GM12878 (cell line): Measurements from ENCODE around the gene SLC9A3. TPM values are rescaled to one million over a fixed set of nuclear protein-coding genes. Genes with fewer than 3 reads are reported as not detected.

Experiments
- ATAC-seq: fragments of 200-7000 bp; cut with Tn5 transposase; 3 replicates; pipeline ENCODE4 v1.9.1; 2020; ENCODE audit warnings: mild to moderate bottlenecking, moderate library complexity
- BruUV-seq: library from RNA; stranded (reverse); fragments of 400-500 nt; replicated peaks from 2 replicates; lab custom pipeline; 2021; lab: Mats Ljungman, UMichigan
- CTCF ChIA-PET: fragments of 300-600 bp; sonication (Branson Sonifier 250); formaldehyde crosslinking; extraction: SDS; loops from one replicate; lab custom pipeline; 2021; ENCODE audit warnings: inconsistent platforms; lab: Yijun Ruan, JAX
- POLR2A ChIA-PET: fragments of 350-600 bp; formaldehyde crosslinking; extraction: SDS; loops from one replicate; lab custom pipeline; 2021; ENCODE audit warnings: inconsistent platforms; lab: Charles Lee
- RAD21 ChIA-PET: fragments of 300-600 bp; sonication (Branson Sonifier 250); formaldehyde crosslinking; loops from one replicate; lab custom pipeline; 2023; ENCODE audit warnings: antibody characterized with exemption; ENCODE audit not compliant: unreplicated experiment; lab: Charles Lee
- SMC1A ChIA-PET: fragments of 300-600 bp; sonication (Branson Sonifier 250); formaldehyde crosslinking; loops from one replicate; lab custom pipeline; 2023; ENCODE audit not compliant: unreplicated experiment, uncharacterized antibody; lab: Charles Lee
- DNase-seq: peaks from one replicate; pipeline ENCODE4 v3.0.0-alpha.2; 2011; ENCODE audit warnings: low read depth, low spot score
- FAIRE-seq: peaks from 3 replicates; lab custom pipeline; 2011; peaks lifted over from hg19 to GRCh38; lab: Jason Lieb, UNC
- H2AFZ ChIP-seq: 2 replicates; pipeline ENCODE4 v1.6.0; 2011; ENCODE audit warnings: low read depth, low read length, control low read depth; ENCODE audit not compliant: control insufficient read depth
- H3K27ac ChIP-seq: 2 replicates; pipeline ENCODE4 v1.5.1; 2011; ENCODE audit warnings: control low read depth; ENCODE audit not compliant: control insufficient read depth, insufficient read depth
- H3K27me3 ChIP-seq, 2 experiments: replicated peaks in 1 of 2; 2 replicates each; pipeline versions ENCODE4 v1.6.0 to v1.6.1; 2011; ENCODE audit warnings: low read length in 1 of 2; ENCODE audit not compliant: control insufficient read depth in 2 of 2, insufficient read depth in 2 of 2
- H3K36me3 ChIP-seq, 2 experiments: 2 replicates each; pipeline ENCODE4 v1.5.1; 2011; ENCODE audit warnings: low read length in 1 of 2; ENCODE audit not compliant: control insufficient read depth in 2 of 2, insufficient read depth in 2 of 2
- H3K4me1 ChIP-seq: 2 replicates; pipeline ENCODE4 v1.6.1; 2011; ENCODE audit warnings: mild to moderate bottlenecking, low read length, moderate library complexity, mixed read lengths; ENCODE audit not compliant: control insufficient read depth, insufficient read depth
- H3K4me2 ChIP-seq: 2 replicates; pipeline ENCODE4 v1.6.0; 2011; ENCODE audit warnings: control low read depth; ENCODE audit not compliant: control insufficient read depth, insufficient read depth
- H3K4me3 ChIP-seq: fragments of 200-600 bp; sonication (generic); 2 replicates; pipeline ENCODE4 v1.5.1; 2016
- H3K79me2 ChIP-seq: 2 replicates; pipeline ENCODE4 v1.6.0; 2011; ENCODE audit warnings: low read length; ENCODE audit not compliant: control insufficient read depth, insufficient read depth
- H3K9ac ChIP-seq: 2 replicates; pipeline ENCODE4 v1.8.0; 2011; ENCODE audit warnings: low read length, control low read depth, mixed read lengths; ENCODE audit not compliant: control insufficient read depth, insufficient read depth
- H3K9me3 ChIP-seq: replicated peaks from 3 replicates; pipeline ENCODE4 v1.5.1; 2011; ENCODE audit warnings: mild to moderate bottlenecking, low read length; ENCODE audit not compliant: control insufficient read depth, insufficient read depth
- H4K20me1 ChIP-seq: 2 replicates; pipeline ENCODE4 v1.6.0; 2011; ENCODE audit not compliant: control insufficient read depth, insufficient read depth
- BACH1 ChIP-seq: fragments of 450-650 bp; IDR thresholded peaks from 2 replicates; pipeline ENCODE4 v1.6.1; 2017; ENCODE audit warnings: mild to moderate bottlenecking, borderline replicate concordance
- PBX3 ChIP-seq: IDR thresholded peaks from 2 replicates; pipeline ENCODE4 v1.6.1; 2011; ENCODE audit warnings: mild to moderate bottlenecking, low read depth, low read length, moderate library complexity; ENCODE audit not compliant: insufficient replicate concordance
- POLR2A ChIP-seq: IDR thresholded peaks from 2 replicates; pipeline ENCODE4 v1.6.1; 2011; ENCODE audit warnings: low read depth, mild to moderate bottlenecking, low read length
- PRDM15 ChIP-seq: fragments of 450-650 bp; formaldehyde crosslinking; IDR thresholded peaks from 2 replicates; pipeline ENCODE4 v1.4.0; 2020; ENCODE audit warnings: mild to moderate bottlenecking, moderate library complexity
- STAT3 ChIP-seq: IDR thresholded peaks from 2 replicates; pipeline ENCODE4 v1.6.1; 2011; ENCODE audit warnings: low read depth, low read length, improper control_type of control experiment
- USF1 ChIP-seq: IDR thresholded peaks from 2 replicates; pipeline ENCODE4 v1.6.1; 2011; ENCODE audit warnings: borderline replicate concordance, low read depth, mild to moderate bottlenecking, moderate library complexity, mixed read lengths, low read length; ENCODE audit not compliant: insufficient read depth; ENCODE audit errors: extremely low read length
- WGBS: methylation state at CpG from one replicate; pipeline ENCODE4 v1.1.6; 2016; ENCODE audit warnings: low lambda C conversion rate; ENCODE audit not compliant: insufficient replicate concordance, insufficient coverage; ENCODE audit errors: missing lambda C conversion rate; 5-methylcytosine and 5-hydroxymethylcytosine counted together
- in situ Hi-C: fragments of 300-500 bp; cut with MboI; formaldehyde crosslinking; loops from 9 replicates; pipeline ENCODE4 v1.14.3; 2018; ENCODE audit warnings: mixed read lengths
- intact Hi-C: fragments of 100-400 bp; cut with micrococcal nuclease; formaldehyde crosslinking; loops from one replicate; pipeline ENCODE4 v1.14.2; 2022; ENCODE audit not compliant: unreplicated experiment
- polyA plus RNA-seq, 11 experiments: library from polyadenylated mRNA; depleted of rRNA in 4 of 11; unstranded in 6 of 11; stranded (reverse) in 5 of 11; fragments of >200 nt; fragmentation: Nextera tagmentation in 4 of 11; fragmentation: Illumina TruSeq in 1 of 11; extraction: Ambion mirVana in 4 of 11; extraction: Trizol in 1 of 11; gene quantifications; 1 replicate in 1 of 11; 2 replicates in 10 of 11; pipeline versions ENCODE4 v1.2.1 to v1.2.3, GENCODE V29; 2011 to 2016; ENCODE audit warnings: inconsistent platforms in 2 of 11, missing spikeins in 2 of 11, low read depth in 1 of 11
- total RNA-seq, 4 experiments: library from RNA; depleted of rRNA in 3 of 4; stranded (reverse); fragments of >200 nt in 3 of 4; fragmentation: Illumina TruSeq in 1 of 4; extraction: Trizol in 1 of 4; gene quantifications; 2 replicates each; pipeline versions ENCODE4 v1.2.1 to v1.2.3, GENCODE V29; 2013 to 2021

The SLC9A3 gene
- total and polyA plus RNA-seq, 10 of the 15 experiments (the other 5 are each of a cell fraction or from before 2014, with no cell fraction given) = 0.04 to 5.2 (median 2.3) TPM; not detected in 1

- TF ChIP-seq PRDM15 (CRISPR knock-in tag) (no peak), BACH1 (no peak), POLR2A (no peak), USF1 (no peak), STAT3 (no peak)
These were observed 22.2 kb upstream of the SLC9A3 start (continued) for GRCh38 chr5:546376-546908.

- CTCF ChIA-PET = no interaction called here
- Histone ChIP-seq H3K9me3 (no peaks in the 10 kb centered on the region; the same call in 2 of the 3 replicates), H3K36me3 (no peaks in the 10 kb centered on the region), H3K4me3 (no peak overlapping the region), H4K20me1 (no peaks in the 10 kb centered on the region), H2AFZ (no peak overlapping the region), H3K9ac (no peak overlapping the region), H3K27ac (no peak overlapping the region), H3K27me3 (no peaks in the 10 kb centered on the region; a peak in 1 of 4 replicates), H3K4me2 (no peak overlapping the region), H3K79me2 (no peaks in the 10 kb centered on the region), H3K4me1 (peaks cover 20% of the 10 kb centered on the region)
- SMC1A ChIA-PET = interaction anchor here (0.9 kb wide), 1 partner anchor 67 kb away, joined by 3 read pairs; no protein-coding TSS in a partner anchor
- no TSS peak for BruUV-seq
- no peak for DNase-seq
- TF ChIP-seq PBX3 = no peak
- no peak for TF ChIP-seq USF1
- RAD21 ChIA-PET = no interaction called here
- 77% methylated on average over 12 of the region's 12 CpGs for WGBS
- in situ Hi-C loops (no loop called here), intact Hi-C loops (loop anchor here (10.0 kb wide), 1 partner anchor 231 kb away; no protein-coding TSS in a partner anchor)
- POLR2A ChIA-PET = interaction anchor here (1.2 kb wide), 1 partner anchor 10 kb away, joined by 3 read pairs; no protein-coding TSS in a partner anchor
- no peak for FAIRE-seq
- ATAC-seq = no peak
These were observed 21.6 kb upstream of the SLC9A3 start for GRCh38 chr5:545641-546375.
